HG02571 (cell line): ENCODE data around the gene ATP13A3.

Source experiments
- ATAC-seq: cut with Tn5 transposase; IDR thresholded peaks from one replicate; pipeline ENCODE4 v1.9.1; 2021; ENCODE audit warnings: mild to moderate bottlenecking, moderate library complexity; ENCODE audit not compliant: unreplicated experiment

Gene ATP13A3

GRCh38 chr3:194375473-194376240, 111.1 kb downstream of the ATP13A3 start:
- ATAC-seq, result no peak

- no peak for ATAC-seq
Measured at GRCh38 chr3:194374935-194375334, 111.9 kb downstream of the ATP13A3 start.

GRCh38 chr3:194373899-194374298, 112.9 kb downstream of the ATP13A3 start:
- no peak for ATAC-seq

GRCh38 chr3:194373028-194373427, 113.8 kb downstream of the ATP13A3 start:
- no peak for ATAC-seq

- ATAC-seq, result no peak
Measured at GRCh38 chr3:194370753-194371152, 116.0 kb downstream of the ATP13A3 start.

GRCh38 chr3:194369522-194370279, 117.1 kb downstream of the ATP13A3 start, which contains the start of gene LRRC15:
TSS of gene LRRC15 (minus strand) at chr3:194369743. CDS start at chr3:194361043, 8,700 bp downstream.
- ATAC-seq, result no peak

GRCh38 chr3:194368918-194369317, 117.9 kb downstream of the ATP13A3 start:
- no peak for ATAC-seq

- ATAC-seq, result no peak
Measured at GRCh38 chr3:194367992-194368841, 118.6 kb downstream of the ATP13A3 start.

GRCh38 chr3:194365978-194366490, 120.8 kb downstream of the ATP13A3 start:
- no peak for ATAC-seq

GRCh38 chr3:194365526-194365925, 121.3 kb downstream of the ATP13A3 start:
- no peak for ATAC-seq

GRCh38 chr3:194364652-194365434, 122.0 kb downstream of the ATP13A3 start:
- ATAC-seq, result no peak

- no peak for ATAC-seq
Measured at GRCh38 chr3:194364314-194364651, 122.5 kb downstream of the ATP13A3 start.

GRCh38 chr3:194360568-194360967, 126.2 kb downstream of the ATP13A3 start:
- no peak for ATAC-seq

- ATAC-seq, result no peak
Measured at GRCh38 chr3:194357681-194358080, 129.1 kb downstream of the ATP13A3 start.

GRCh38 chr3:194355379-194355778, 131.4 kb downstream of the ATP13A3 start:
- no peak for ATAC-seq

GRCh38 chr3:194354315-194354714, 132.5 kb downstream of the ATP13A3 start:
- no peak for ATAC-seq
